Muscle layer of colon (tissue), 2 donors: ENCODE results near the gene SLC35E3.

Experiments used
- H3K27ac ChIP-seq: one replicate; pipeline ENCODE4 v1.7.0; 2013; ENCODE audit warnings: low read depth, mild to moderate bottlenecking, low read length, moderate library complexity
- H3K27me3 ChIP-seq, 2 donors: one replicate each; pipeline ENCODE4 v1.7.0; 2013; ENCODE audit warnings: low read length in 2 of 2, mild to moderate bottlenecking in 2 of 2; ENCODE audit not compliant: insufficient read depth in 2 of 2, control insufficient read depth in 1 of 2
- H3K36me3 ChIP-seq: one replicate; pipeline ENCODE4 v1.7.0; 2013; ENCODE audit warnings: mild to moderate bottlenecking, low read length; ENCODE audit not compliant: insufficient read depth
- H3K4me1 ChIP-seq: one replicate; pipeline ENCODE4 v1.7.0; 2013; ENCODE audit warnings: mild to moderate bottlenecking, low read length; ENCODE audit not compliant: insufficient read depth
- H3K4me3 ChIP-seq, 2 donors: one replicate each; pipeline ENCODE4 v1.7.0; 2013; ENCODE audit warnings: low read length in 2 of 2, low read depth in 1 of 2, mild to moderate bottlenecking in 1 of 2, moderate library complexity in 1 of 2
- H3K9ac ChIP-seq: one replicate; pipeline ENCODE4 v1.7.0; 2013; ENCODE audit warnings: low read length
- H3K9me3 ChIP-seq: one replicate; pipeline ENCODE4 v1.7.0; 2013; ENCODE audit warnings: mild to moderate bottlenecking, low read length
- donor health status: abdominal sarcoma.
- donor health status: Adenocarcinoma of cecum.

The SLC35E3 gene

DNA sequence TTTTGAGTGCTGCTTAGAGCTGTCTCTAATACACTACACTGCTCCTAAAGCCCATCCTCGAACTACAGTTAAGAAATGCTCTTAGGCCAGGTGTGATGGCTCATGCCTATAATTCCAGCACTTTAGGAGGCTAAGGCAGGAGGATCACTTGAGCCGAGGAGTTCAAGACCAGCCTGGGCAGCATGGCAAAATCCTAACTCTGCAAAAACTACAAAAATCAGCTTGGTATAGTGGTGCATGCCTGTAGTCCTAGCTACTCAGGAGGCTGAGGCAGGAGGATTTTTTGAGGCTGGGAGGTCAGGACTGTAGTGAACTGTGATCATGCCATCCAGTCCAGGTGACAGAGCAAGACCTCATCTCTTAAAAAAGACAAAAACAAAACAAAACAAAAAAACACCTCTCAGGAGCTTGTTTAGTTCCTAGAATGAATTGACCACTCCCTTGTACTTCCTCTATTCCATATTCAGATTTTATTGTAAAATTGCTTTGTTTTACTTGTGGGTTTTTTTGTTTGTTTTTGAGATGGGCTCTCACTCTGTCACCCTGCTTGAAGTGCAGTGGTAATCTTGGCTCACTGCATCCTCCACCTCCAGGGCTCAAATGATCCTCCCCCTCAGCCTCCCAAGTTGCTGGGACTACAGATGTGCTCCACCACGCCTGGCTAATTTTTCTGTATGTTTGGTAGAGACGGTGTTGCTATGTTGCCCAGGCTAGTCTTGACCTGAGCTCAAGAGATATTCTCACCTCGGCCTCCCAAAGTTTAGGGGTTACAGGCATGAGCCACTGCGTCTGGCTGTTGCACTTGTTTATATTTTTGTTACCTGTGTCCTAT, 75.6 kb downstream of the SLC35E3 start:
- Histone ChIP-seq H3K36me3 (peaks cover 69% of the 10 kb centered on the region), H3K4me3 (no peak overlapping the region), H3K4me1 (no peaks in the 10 kb centered on the region), H3K9me3 (no peaks in the 10 kb centered on the region), H3K9ac (no peak overlapping the region), H3K27me3 (no peaks in the 10 kb centered on the region), H3K27ac (no peak overlapping the region)

DNA sequence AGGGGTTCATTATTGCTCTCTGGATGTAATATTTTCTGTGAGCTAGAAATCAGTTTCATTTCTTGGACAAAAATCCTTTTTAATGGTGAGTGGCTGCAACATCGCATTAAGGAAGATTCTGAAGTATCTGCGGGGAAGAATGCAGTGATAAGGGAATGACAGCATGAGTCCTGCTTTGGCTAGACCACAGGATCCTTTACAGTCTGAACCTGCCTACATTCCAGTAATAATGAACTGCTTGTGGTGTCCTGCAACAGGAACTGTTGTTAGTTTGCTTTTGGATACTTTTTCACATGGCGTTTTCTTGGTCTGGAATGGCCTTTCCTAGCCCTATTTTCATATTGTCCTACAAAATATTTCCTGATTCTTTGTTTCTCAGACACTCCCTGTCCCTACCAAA, 77.7 kb downstream of the SLC35E3 start:
- Histone ChIP-seq H3K9ac (no peak overlapping the region), H3K9me3 (no peaks in the 10 kb centered on the region), H3K27me3 (no peaks in the 10 kb centered on the region), H3K36me3 (peaks cover 67% of the 10 kb centered on the region), H3K4me1 (no peaks in the 10 kb centered on the region), H3K4me3 (no peak overlapping the region), H3K27ac (no peak overlapping the region)

DNA sequence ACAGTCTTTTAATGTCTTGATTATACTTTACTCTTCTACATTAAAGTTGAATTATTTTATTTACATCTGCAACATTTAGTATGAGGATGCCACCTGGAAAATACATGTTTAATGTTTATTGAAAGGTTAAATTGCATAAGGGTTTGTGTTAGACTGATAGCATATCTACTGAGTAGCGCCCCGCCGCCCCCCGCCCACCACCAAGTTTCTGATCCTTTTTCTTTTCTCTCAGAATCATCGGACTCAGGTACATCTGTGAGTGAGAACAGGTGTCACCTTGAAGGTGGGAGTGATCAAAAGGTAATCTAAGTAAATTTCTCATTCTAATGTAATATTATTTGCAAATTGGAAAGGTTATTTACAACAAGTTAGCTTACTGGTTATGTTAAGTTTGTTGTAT, 78.2 kb downstream of the SLC35E3 start:
- H3K27ac ChIP-seq, result no peak overlapping the region
- H3K36me3 ChIP-seq, result peaks cover 67% of the 10 kb centered on the region
- no peaks in the 10 kb centered on the region for H3K4me1 ChIP-seq
- no peak overlapping the region for H3K9ac ChIP-seq
- no peaks in the 10 kb centered on the region for H3K27me3 ChIP-seq
- H3K9me3 ChIP-seq, result no peaks in the 10 kb centered on the region
- no peak overlapping the region for H3K4me3 ChIP-seq

DNA sequence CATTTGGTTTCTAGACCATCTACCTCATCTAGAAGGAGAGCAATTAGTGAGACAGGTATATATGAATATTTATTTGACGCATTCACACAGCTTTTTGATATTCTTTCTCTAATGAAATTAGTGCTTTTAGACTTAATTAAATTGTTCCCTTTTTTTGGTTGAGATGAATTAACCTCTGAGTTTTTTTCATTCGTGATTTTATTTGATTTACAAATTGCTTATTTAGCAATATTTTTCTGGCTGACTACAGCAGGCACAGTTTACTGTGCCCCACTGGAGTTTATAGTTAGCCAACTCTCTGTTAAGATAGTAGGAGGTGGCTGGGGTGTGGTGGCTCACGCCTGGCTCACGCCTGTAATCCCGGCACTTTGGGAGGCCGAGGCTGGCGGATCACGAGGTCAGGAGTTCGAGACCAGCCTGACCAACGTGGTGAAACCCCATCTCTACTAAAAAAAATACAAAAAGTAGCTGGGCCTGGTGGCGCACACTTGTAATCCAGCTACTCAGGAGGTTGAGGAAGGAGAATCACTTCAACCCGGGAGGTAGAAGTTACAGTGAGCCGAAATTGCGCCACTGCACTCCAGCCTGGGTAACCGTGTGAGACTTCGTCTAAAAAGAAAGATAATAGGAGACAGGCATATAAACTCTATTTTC, 78.7 kb downstream of the SLC35E3 start:
- Histone ChIP-seq H3K27ac (no peak overlapping the region), H3K9ac (no peak overlapping the region), H3K36me3 (peaks cover 67% of the 10 kb centered on the region), H3K9me3 (no peaks in the 10 kb centered on the region), H3K27me3 (no peaks in the 10 kb centered on the region), H3K4me1 (no peaks in the 10 kb centered on the region), H3K4me3 (no peak overlapping the region)

DNA sequence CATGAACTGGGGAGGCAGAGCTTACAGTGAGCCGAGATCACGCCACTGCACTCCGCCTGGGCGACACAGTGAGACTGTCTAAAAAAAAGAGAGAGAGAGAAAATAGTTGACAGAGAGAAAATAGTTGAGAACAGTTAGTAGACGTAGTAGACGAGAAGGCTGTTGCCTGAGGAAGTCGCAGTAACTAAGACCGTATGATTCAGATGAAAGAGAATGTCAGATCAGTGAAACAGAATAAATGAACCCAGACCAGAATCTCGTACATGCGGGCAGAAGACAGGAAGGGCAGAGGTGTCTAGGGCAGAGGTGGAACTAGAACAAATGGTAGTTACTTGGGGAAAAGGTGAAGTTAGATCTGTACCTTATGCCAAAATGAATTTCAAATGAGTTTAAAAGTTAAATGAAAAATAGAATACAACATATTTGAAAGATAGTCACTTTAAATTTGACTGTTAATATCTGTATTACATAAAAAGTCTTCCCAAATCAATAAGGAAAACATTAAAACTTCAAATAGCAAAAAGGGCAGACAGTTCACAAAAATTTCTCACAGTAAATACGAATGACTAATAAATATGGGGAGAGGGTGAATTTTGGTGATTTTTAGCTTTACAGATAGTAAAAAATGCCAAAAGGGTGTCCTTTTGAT, 79.7 kb downstream of the SLC35E3 start:
- H3K9me3 ChIP-seq, result no peaks in the 10 kb centered on the region
- no peak overlapping the region for H3K9ac ChIP-seq
- H3K4me3 ChIP-seq, result no peak overlapping the region
- H3K27me3 ChIP-seq, result no peaks in the 10 kb centered on the region
- peaks cover 67% of the 10 kb centered on the region for H3K36me3 ChIP-seq
- H3K4me1 ChIP-seq, result no peaks in the 10 kb centered on the region
- no peak overlapping the region for H3K27ac ChIP-seq

DNA sequence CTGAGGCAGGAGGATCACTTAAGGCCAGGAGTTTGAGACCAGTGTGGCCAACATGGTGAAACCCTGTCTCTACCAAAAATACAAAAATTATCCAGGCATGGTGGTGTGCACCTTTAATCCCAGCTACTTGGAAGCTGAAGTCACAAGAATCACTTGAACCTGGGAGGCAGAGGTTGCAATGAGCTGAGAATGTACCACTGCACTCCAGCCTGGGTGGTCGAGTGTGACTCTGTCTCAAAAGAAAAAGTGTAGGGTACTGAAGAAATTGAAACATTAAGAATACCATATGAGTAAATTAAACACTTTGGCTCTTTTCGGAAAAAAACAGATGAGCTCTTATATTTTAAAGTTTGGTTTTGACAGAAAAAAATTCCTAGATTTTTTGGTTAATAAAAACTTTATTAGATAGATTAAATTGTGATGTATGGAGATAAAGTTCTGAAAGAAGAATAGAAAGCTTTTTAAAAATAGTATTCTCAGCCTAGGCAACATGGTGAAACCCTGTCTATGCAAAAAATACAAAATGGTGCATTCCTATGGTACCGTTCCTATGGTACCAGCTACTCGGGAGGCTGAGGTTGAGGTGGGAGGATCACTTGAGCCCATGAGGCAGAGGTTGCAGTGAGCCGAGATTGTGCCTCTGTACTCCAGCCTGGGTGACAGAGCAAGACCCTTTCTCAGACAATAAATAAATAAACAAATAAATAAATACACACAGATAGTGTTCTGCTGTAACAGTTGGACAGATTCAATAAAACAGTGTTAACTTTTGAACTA, 82.1 kb downstream of the SLC35E3 start:
- Histone ChIP-seq H3K27ac (no peak overlapping the region), H3K9me3 (no peaks in the 10 kb centered on the region), H3K4me3 (no peak overlapping the region), H3K4me1 (no peaks in the 10 kb centered on the region), H3K27me3 (no peaks in the 10 kb centered on the region), H3K36me3 (peaks cover 54% of the 10 kb centered on the region), H3K9ac (no peak overlapping the region)

DNA sequence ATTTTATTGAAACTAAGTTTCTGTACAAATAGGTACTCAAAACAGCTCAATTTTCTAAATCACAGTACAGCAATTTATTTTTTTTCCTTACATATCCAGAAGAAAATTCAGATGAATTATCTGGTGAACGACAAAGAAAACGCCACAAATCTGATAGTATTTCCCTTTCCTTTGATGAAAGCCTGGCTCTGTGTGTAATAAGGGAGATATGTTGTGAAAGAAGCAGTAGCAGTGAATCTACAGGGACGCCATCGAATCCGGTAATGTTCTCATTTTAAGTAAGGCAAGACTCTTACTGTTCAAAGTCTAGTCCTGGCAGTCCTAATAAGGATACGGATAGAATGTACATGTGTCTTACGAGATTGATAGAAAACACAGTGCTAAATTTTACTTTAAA, 82.7 kb downstream of the SLC35E3 start:
- H3K9me3 ChIP-seq, result no peaks in the 10 kb centered on the region
- H3K4me1 ChIP-seq, result no peaks in the 10 kb centered on the region
- peaks cover 50% of the 10 kb centered on the region for H3K36me3 ChIP-seq
- no peaks in the 10 kb centered on the region for H3K27me3 ChIP-seq
- no peak overlapping the region for H3K27ac ChIP-seq
- H3K9ac ChIP-seq, result no peak overlapping the region
- no peak overlapping the region for H3K4me3 ChIP-seq
